Erythroblast (primary cell): ENCODE results near the gene PTK6.

Source experiments
- GATA1 ChIP-seq: IDR thresholded peaks from 2 replicates; pipeline ENCODE4 v1.6.1; 2011; ENCODE audit warnings: low read depth, mild to moderate bottlenecking, control low read depth, low read length, moderate library complexity
- POLR2A ChIP-seq: IDR thresholded peaks from 2 replicates; pipeline ENCODE4 v1.6.1; 2011; ENCODE audit warnings: mild to moderate bottlenecking, low read length

DNA sequence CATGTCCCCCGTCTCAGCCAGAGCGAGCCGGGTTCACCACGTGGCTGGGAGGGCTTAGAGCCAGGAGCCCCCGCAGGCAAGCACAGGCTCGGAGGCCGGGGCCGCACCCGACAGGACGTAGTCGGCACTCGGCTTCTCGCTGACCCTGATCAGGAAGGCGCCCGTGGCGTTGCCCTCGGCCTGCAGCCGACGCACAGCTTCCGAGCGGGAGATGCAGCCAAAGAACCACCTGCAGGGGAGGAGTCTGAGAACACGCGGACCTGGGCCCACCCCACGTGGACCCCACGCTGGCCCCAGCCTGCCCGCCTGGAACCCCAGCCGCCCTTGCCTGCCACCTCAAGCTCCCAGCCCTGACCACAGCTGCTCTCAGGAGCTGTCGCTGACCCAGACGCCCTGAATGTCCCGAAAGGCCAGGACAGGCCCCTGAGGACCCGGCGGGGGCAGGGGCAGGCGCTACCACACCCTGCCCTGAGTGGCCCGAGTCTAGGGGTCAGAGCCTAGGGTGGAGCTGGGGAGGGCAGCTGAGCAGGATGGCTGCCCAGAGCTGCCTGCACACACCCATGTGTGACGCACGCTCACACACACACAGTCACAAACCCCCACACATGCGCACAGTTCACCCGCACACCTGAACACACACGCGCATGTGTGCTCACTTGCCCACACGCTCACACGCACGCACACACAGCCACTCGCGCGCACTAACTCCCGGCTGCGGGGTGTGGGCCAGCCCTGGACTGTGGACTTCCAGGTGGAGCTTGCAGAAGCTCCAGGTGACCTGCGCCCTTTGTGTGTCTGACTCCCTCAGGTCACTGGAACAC, 2.1 kb downstream of the PTK6 start:
- TF ChIP-seq POLR2A (no peak), GATA1 (no peak)
